Upper lobe of right lung (tissue), 1 donor: Measurements from ENCODE around the gene TMEM131. TPM values are rescaled to one million over a fixed set of nuclear protein-coding genes. Genes with fewer than 3 reads are reported as not detected.
"Not testable (repeated sequence)": the region's sequence is repeated elsewhere in the genome, so short reads cannot be mapped to it uniquely, and the experiment has no call there.

ENCODE experiments used
- ATAC-seq: fragments of 200-7000 bp; cut with Tn5 transposase; one replicate; pipeline ENCODE4 v1.9.1; 2020; ENCODE audit warnings: mild to moderate bottlenecking, moderate library complexity
- DNase-seq: peaks from one replicate; pipeline ENCODE4 v3.0.0-alpha.2; 2020
- H3K27ac ChIP-seq: fragments of 200-600 bp; one replicate; pipeline ENCODE4 v1.8.0; 2022
- H3K27me3 ChIP-seq: fragments of 200-600 bp; one replicate; pipeline ENCODE4 v1.8.0; 2022; ENCODE audit warnings: mild to moderate bottlenecking
- H3K36me3 ChIP-seq: fragments of 200-600 bp; one replicate; pipeline ENCODE4 v1.8.0; 2022
- H3K4me1 ChIP-seq: fragments of 200-600 bp; one replicate; pipeline ENCODE4 v1.8.0; 2022
- H3K4me3 ChIP-seq: fragments of 200-600 bp; one replicate; pipeline ENCODE4 v1.8.0; 2022; ENCODE audit warnings: mild to moderate bottlenecking
- H3K9me3 ChIP-seq: fragments of 200-600 bp; one replicate; pipeline ENCODE4 v1.8.0; 2022
- intact Hi-C: fragments of 100-400 bp; cut with DNase I; formaldehyde crosslinking; loops from one replicate; pipeline ENCODE4 v1.11.0; 2022
- total RNA-seq: library from RNA; stranded (reverse); fragmentation: NEBNext Ultra II Directional; extraction: Animal tissue kit (Norgen Biotek cat#: 25700); gene quantifications from one replicate; pipeline ENCODE4 v1.2.1, GENCODE V29; 2021
- TF ChIP-seq, protein P1 (sequence below): fragments of 200-600 bp; IDR thresholded peaks from one replicate; pipeline ENCODE4 v1.8.0; 2022; ENCODE audit warnings: antibody characterized with exemption
- donor health status: DM: no; HTN: yes; CAD: no; lungs with severe emphysema.

The TMEM131 gene
- total RNA-seq, 1 donor from 2014 or later = 43.3 TPM

- H3K4me3 ChIP-seq = no peak overlapping the region
- peaks cover 10% of the 10 kb centered on the region for H3K4me1 ChIP-seq
- TF ChIP-seq, protein P1, sequence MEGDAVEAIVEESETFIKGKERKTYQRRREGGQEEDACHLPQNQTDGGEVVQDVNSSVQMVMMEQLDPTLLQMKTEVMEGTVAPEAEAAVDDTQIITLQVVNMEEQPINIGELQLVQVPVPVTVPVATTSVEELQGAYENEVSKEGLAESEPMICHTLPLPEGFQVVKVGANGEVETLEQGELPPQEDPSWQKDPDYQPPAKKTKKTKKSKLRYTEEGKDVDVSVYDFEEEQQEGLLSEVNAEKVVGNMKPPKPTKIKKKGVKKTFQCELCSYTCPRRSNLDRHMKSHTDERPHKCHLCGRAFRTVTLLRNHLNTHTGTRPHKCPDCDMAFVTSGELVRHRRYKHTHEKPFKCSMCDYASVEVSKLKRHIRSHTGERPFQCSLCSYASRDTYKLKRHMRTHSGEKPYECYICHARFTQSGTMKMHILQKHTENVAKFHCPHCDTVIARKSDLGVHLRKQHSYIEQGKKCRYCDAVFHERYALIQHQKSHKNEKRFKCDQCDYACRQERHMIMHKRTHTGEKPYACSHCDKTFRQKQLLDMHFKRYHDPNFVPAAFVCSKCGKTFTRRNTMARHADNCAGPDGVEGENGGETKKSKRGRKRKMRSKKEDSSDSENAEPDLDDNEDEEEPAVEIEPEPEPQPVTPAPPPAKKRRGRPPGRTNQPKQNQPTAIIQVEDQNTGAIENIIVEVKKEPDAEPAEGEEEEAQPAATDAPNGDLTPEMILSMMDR = no peak
- no peak for DNase-seq
- intact Hi-C loops = no loop called here
- ATAC-seq = peak; percentile 93
- no peaks in the 10 kb centered on the region for H3K36me3 ChIP-seq
- peaks cover 4% of the 10 kb centered on the region for H3K27me3 ChIP-seq
- no peaks in the 10 kb centered on the region for H3K9me3 ChIP-seq
- no peak overlapping the region for H3K27ac ChIP-seq
Measured at GRCh38 chr2:98026927-98027522, 31.3 kb upstream of the TMEM131 start.

DNA sequence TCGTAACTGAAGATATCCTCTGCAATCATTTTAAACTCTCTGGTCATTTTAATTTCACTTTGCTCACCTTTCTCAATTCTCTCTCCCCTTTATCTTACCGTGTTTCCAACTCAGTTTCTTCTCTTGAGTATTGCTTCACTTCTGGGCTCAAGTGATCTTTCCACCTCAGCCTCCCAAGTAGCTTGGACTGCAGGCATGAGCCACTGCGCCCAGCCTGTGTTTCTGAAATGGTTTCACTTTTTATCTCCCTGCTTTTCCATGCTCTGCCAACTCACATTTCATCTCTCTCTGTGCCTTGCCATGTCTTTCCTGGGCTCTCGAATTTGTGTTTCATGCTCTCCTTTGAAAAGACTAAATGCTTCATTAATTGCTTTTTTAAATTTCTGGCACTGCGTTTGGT is 30.5 kb upstream of the TMEM131 start:
- Histone ChIP-seq H3K36me3 (no peaks in the 10 kb centered on the region), H3K9me3 (no peaks in the 10 kb centered on the region), H3K27me3 (peaks cover 4% of the 10 kb centered on the region), H3K27ac (no peak overlapping the region), H3K4me3 (no peak overlapping the region), H3K4me1 (peaks cover 10% of the 10 kb centered on the region)
- DNase-seq (no peak), ATAC-seq (no peak)
- TF ChIP-seq, protein P1 = no peak
- intact Hi-C loops = no loop called here

DNA sequence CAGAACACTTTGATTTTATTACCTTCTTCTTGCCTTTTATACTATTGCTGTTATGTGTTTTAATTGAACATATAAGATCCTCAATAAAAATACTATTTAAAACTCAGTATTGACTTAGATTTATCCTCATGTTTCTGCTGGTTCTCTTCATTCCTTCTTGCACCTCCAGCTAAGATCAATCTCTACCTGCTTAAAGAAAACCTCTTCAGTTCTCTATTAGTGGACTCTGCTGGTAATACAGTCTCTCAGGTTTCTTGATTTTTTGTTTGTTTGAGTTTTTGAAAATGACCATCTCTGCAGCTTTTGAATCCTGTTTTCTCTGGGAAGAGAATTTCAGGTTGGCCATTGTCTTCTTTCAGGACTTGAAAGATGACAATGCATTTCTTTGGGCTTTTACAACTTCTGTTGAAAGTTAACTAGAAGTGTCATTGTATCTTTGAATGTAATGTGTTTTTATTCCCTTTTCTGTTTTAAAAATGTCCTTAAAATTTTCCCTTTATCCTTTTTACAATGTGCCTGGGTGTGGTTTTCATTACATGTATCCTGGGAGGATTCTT is 29.8 kb upstream of the TMEM131 start:
- Histone ChIP-seq H3K36me3 (no peaks in the 10 kb centered on the region), H3K27me3 (peaks cover 4% of the 10 kb centered on the region), H3K4me3 (no peak overlapping the region), H3K4me1 (peaks cover 10% of the 10 kb centered on the region), H3K27ac (no peak overlapping the region), H3K9me3 (no peaks in the 10 kb centered on the region)
- ATAC-seq (no peak), DNase-seq (no peak)
- TF ChIP-seq, protein P1 = no peak
- intact Hi-C loops = no loop called here

- intact Hi-C loops, DNase-seq, H3K27me3 ChIP-seq, ATAC-seq, H3K36me3 ChIP-seq, H3K4me1 ChIP-seq, H3K9me3 ChIP-seq, H3K27ac ChIP-seq, H3K4me3 ChIP-seq: not testable (repeated sequence)
Measured at GRCh38 chr2:98022067-98022466, 26.3 kb upstream of the TMEM131 start.

GRCh38 chr2:98020992-98021713 is 25.4 kb upstream of the TMEM131 start:
- intact Hi-C loops = no loop called here
- no peaks in the 10 kb centered on the region for H3K4me1 ChIP-seq
- ATAC-seq (no peak), DNase-seq (no peak)
- TF ChIP-seq, protein P1 = no peak
- H3K9me3 ChIP-seq = no peaks in the 10 kb centered on the region
- no peak overlapping the region for H3K27ac ChIP-seq
- H3K36me3 ChIP-seq = no peaks in the 10 kb centered on the region
- H3K27me3 ChIP-seq = peaks cover 7% of the 10 kb centered on the region
- no peak overlapping the region for H3K4me3 ChIP-seq

- no peak overlapping the region for H3K4me3 ChIP-seq
- no peaks in the 10 kb centered on the region for H3K9me3 ChIP-seq
- no peak for ATAC-seq
- TF ChIP-seq, protein P1 = no peak
- no peak overlapping the region for H3K27ac ChIP-seq
- peaks cover 7% of the 10 kb centered on the region for H3K27me3 ChIP-seq
- no peaks in the 10 kb centered on the region for H3K4me1 ChIP-seq
- intact Hi-C loops = no loop called here
- H3K36me3 ChIP-seq = no peaks in the 10 kb centered on the region
- DNase-seq = no peak
Measured at GRCh38 chr2:98020516-98020915, 24.8 kb upstream of the TMEM131 start.
